22Rv1 (cell line): ENCODE measurements around the gene EYS.

ENCODE experiments used
- ZFX ChIP-seq: fragments of 450-650 bp; IDR thresholded peaks from 2 replicates; pipeline ENCODE4 v1.6.1; 2017; ENCODE audit warnings: antibody characterized with exemption, borderline replicate concordance
- TF ChIP-seq, protein P1 (sequence below): fragments of 450-650 bp; IDR thresholded peaks from 2 replicates; pipeline ENCODE4 v1.5.1; 2017; ENCODE audit warnings: mild to moderate bottlenecking

DNA sequence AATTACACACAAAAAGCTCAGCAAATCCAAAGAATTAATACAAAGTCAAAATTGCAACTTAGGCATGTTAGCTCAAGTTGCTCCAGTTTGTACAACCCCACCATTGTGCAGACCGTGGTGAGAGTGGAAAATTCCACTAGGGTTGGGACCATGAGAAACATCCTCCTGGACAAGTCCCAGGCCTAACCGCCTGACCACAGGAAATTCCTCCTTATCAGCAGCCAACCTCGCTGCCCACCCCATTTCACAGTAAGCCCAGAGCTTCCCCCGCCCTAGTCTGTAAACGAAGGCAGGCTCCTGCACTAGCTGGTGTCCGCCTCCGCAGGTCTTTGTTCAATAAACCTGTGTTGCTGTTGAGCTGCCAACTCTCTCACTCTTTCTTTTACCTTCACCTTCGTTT is 1023.3 kb downstream of the EYS start:
- TF ChIP-seq, protein P1, sequence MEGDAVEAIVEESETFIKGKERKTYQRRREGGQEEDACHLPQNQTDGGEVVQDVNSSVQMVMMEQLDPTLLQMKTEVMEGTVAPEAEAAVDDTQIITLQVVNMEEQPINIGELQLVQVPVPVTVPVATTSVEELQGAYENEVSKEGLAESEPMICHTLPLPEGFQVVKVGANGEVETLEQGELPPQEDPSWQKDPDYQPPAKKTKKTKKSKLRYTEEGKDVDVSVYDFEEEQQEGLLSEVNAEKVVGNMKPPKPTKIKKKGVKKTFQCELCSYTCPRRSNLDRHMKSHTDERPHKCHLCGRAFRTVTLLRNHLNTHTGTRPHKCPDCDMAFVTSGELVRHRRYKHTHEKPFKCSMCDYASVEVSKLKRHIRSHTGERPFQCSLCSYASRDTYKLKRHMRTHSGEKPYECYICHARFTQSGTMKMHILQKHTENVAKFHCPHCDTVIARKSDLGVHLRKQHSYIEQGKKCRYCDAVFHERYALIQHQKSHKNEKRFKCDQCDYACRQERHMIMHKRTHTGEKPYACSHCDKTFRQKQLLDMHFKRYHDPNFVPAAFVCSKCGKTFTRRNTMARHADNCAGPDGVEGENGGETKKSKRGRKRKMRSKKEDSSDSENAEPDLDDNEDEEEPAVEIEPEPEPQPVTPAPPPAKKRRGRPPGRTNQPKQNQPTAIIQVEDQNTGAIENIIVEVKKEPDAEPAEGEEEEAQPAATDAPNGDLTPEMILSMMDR, result no peak
- no peak for TF ChIP-seq ZFX
